GM18867 (cell line): ENCODE data around the gene KLK4.

ENCODE experiments used
- ATAC-seq: cut with Tn5 transposase; IDR thresholded peaks from one replicate; pipeline ENCODE4 v1.9.1; 2021; ENCODE audit warnings: mild to moderate bottlenecking, moderate library complexity; ENCODE audit not compliant: unreplicated experiment

The KLK4 gene

GRCh38 chr19:50911206-50912101, at the start of gene KLK4:
KLK4 (minus strand) TSS chr19:50911395; CDS start chr19:50910738, 657 bp downstream.
- ATAC-seq = no peak

- no peak for ATAC-seq
Observed at GRCh38 chr19:50959731-50960500, 48.7 kb upstream of the KLK4 start.

GRCh38 chr19:50957587-50957986, 46.4 kb upstream of the KLK4 start:
- ATAC-seq = no peak

GRCh38 chr19:50952910-50953309, 41.7 kb upstream of the KLK4 start, which contains the start of gene KLK5:
KLK5 (minus strand) TSS chr19:50953038; CDS start chr19:50952657, 381 bp downstream.
- ATAC-seq = no peak

GRCh38 chr19:50949861-50950260, 38.7 kb upstream of the KLK4 start:
- ATAC-seq = no peak

- no peak for ATAC-seq
Observed at GRCh38 chr19:50947123-50947522, 35.9 kb upstream of the KLK4 start.

GRCh38 chr19:50944795-50945194, 33.6 kb upstream of the KLK4 start:
- ATAC-seq = no peak

- ATAC-seq = no peak
Observed at GRCh38 chr19:50943074-50943828, 32.1 kb upstream of the KLK4 start.

GRCh38 chr19:50939596-50939995, 28.4 kb upstream of the KLK4 start:
- no peak for ATAC-seq

GRCh38 chr19:50933640-50934039, 22.4 kb upstream of the KLK4 start:
- no peak for ATAC-seq

GRCh38 chr19:50932690-50933083, 21.5 kb upstream of the KLK4 start:
- ATAC-seq = no peak

- no peak for ATAC-seq
Observed at GRCh38 chr19:50932018-50932689, 21.0 kb upstream of the KLK4 start.

GRCh38 chr19:50931023-50931422, 19.8 kb upstream of the KLK4 start:
- no peak for ATAC-seq

- no peak for ATAC-seq
Observed at GRCh38 chr19:50928831-50929230, 17.6 kb upstream of the KLK4 start.

GRCh38 chr19:50926144-50926543, 14.9 kb upstream of the KLK4 start:
- no peak for ATAC-seq

GRCh38 chr19:50925734-50926133, 14.5 kb upstream of the KLK4 start:
- ATAC-seq = no peak

GRCh38 chr19:50924586-50924985, 13.4 kb upstream of the KLK4 start:
- ATAC-seq = no peak

- peak; percentile 61 for ATAC-seq
Observed at GRCh38 chr19:50922317-50922853, 11.2 kb upstream of the KLK4 start.

- no peak for ATAC-seq
Observed at GRCh38 chr19:50921426-50922316, 10.5 kb upstream of the KLK4 start.
